Stimulated activated memory B cell treated with anti-CD40 and anti-IgM and Interleukin-4, amounts not matched to agents 10 μg/mL and 1 μg/mL and 100 μg/mL, for 72 hours (primary cell): ENCODE results near the gene PACRG.

Experiments used
- ATAC-seq: fragments of 150-1000 bp; cut with Tn5 transposase; 2 replicates; pipeline ENCODE4 v1.10.0; 2021
- H3K27ac Mint-ChIP-seq: one replicate; pipeline ENCODE4 v1.8.0; 2022; ENCODE audit warnings: mild to moderate bottlenecking, mixed read lengths
- H3K27me3 Mint-ChIP-seq: one replicate; pipeline ENCODE4 v1.8.0; 2022; ENCODE audit warnings: mixed read lengths
- H3K36me3 Mint-ChIP-seq: one replicate; pipeline ENCODE4 v1.8.0; 2022; ENCODE audit warnings: mixed read lengths
- H3K4me1 Mint-ChIP-seq: one replicate; pipeline ENCODE4 v1.8.0; 2022; ENCODE audit warnings: mixed read lengths
- H3K4me3 Mint-ChIP-seq: one replicate; pipeline ENCODE4 v1.8.0; 2022; ENCODE audit warnings: mild to moderate bottlenecking, moderate library complexity, mixed read lengths
- H3K9me3 Mint-ChIP-seq: one replicate; pipeline ENCODE4 v1.8.0; 2022; ENCODE audit warnings: mixed read lengths

PACRG gene

GRCh38 chr6:163354761-163355425, 627.1 kb downstream of the PACRG start:
- Mint-ChIP-seq H3K27ac (peak overlapping the region; percentile 81), H3K4me3 (peak overlapping the region; percentile 47), H3K9me3 (no peaks in the 10 kb centered on the region), H3K36me3 (no peaks in the 10 kb centered on the region), H3K4me1 (peaks cover 17% of the 10 kb centered on the region), H3K27me3 (peaks cover 9% of the 10 kb centered on the region)
- ATAC-seq, result peak; percentile 91

GRCh38 chr6:163355426-163355991, 627.7 kb downstream of the PACRG start:
- peak overlapping the region; percentile 70 for H3K4me3 Mint-ChIP-seq
- peaks cover 9% of the 10 kb centered on the region for H3K27me3 Mint-ChIP-seq
- peak overlapping the region; percentile 81 for H3K27ac Mint-ChIP-seq
- peaks cover 17% of the 10 kb centered on the region for H3K4me1 Mint-ChIP-seq
- peak; percentile 53 for ATAC-seq
- no peaks in the 10 kb centered on the region for H3K9me3 Mint-ChIP-seq
- no peaks in the 10 kb centered on the region for H3K36me3 Mint-ChIP-seq

- no peaks in the 10 kb centered on the region for H3K9me3 Mint-ChIP-seq
- H3K27me3 Mint-ChIP-seq, result peaks cover 13% of the 10 kb centered on the region
- no peak overlapping the region for H3K4me3 Mint-ChIP-seq
- H3K36me3 Mint-ChIP-seq, result no peaks in the 10 kb centered on the region
- no peak for ATAC-seq
- H3K4me1 Mint-ChIP-seq, result peaks cover 17% of the 10 kb centered on the region
- peak overlapping the region; percentile 81 for H3K27ac Mint-ChIP-seq
Measured at GRCh38 chr6:163356324-163356723, 628.5 kb downstream of the PACRG start.

GRCh38 chr6:163356743-163357142, 629.0 kb downstream of the PACRG start:
- no peak for ATAC-seq
- no peak overlapping the region for H3K27ac Mint-ChIP-seq
- no peaks in the 10 kb centered on the region for H3K9me3 Mint-ChIP-seq
- no peak overlapping the region for H3K4me3 Mint-ChIP-seq
- no peaks in the 10 kb centered on the region for H3K36me3 Mint-ChIP-seq
- H3K4me1 Mint-ChIP-seq, result peaks cover 17% of the 10 kb centered on the region
- H3K27me3 Mint-ChIP-seq, result peaks cover 18% of the 10 kb centered on the region

- no peaks in the 10 kb centered on the region for H3K36me3 Mint-ChIP-seq
- no peak overlapping the region for H3K4me3 Mint-ChIP-seq
- no peak for ATAC-seq
- H3K4me1 Mint-ChIP-seq, result no peaks in the 10 kb centered on the region
- H3K9me3 Mint-ChIP-seq, result no peaks in the 10 kb centered on the region
- H3K27ac Mint-ChIP-seq, result no peak overlapping the region
- peaks cover 15% of the 10 kb centered on the region for H3K27me3 Mint-ChIP-seq
Measured at GRCh38 chr6:163364641-163365040, 636.9 kb downstream of the PACRG start.
